Panc1 (cell line): Measurements from ENCODE around the gene LMOD1.

Source experiments
- CTCF ChIP-seq: fragments of 450-650 bp; IDR thresholded peaks from 2 replicates; pipeline ENCODE4 v1.5.1; 2017; ENCODE audit warnings: mild to moderate bottlenecking
- POLR2AphosphoS5 ChIP-seq: IDR thresholded peaks from 2 replicates; pipeline ENCODE4 v1.6.1; 2012; ENCODE audit warnings: mild to moderate bottlenecking, low read depth, low read length, moderate library complexity
- SIN3A ChIP-seq: IDR thresholded peaks from 2 replicates; pipeline ENCODE4 v1.6.1; 2012; ENCODE audit warnings: low read depth, mild to moderate bottlenecking, low read length, moderate library complexity, borderline replicate concordance; ENCODE audit not compliant: insufficient read depth
- TCF7L2 ChIP-seq: IDR thresholded peaks from 2 replicates; pipeline ENCODE4 v1.6.1; 2011; ENCODE audit warnings: mild to moderate bottlenecking, low read depth, low read length, inconsistent platforms
- TF ChIP-seq, protein P1 (sequence below), 2 experiments: IDR thresholded peaks; 2 replicates each; pipeline ENCODE4 v1.6.1; 2011 to 2012; ENCODE audit warnings: low read depth in 2 of 2, control low read depth in 1 of 2, low read length in 1 of 2, mild to moderate bottlenecking in 1 of 2, moderate library complexity in 1 of 2; ENCODE audit not compliant: insufficient read depth in 1 of 2

GRCh38 chr1:201898240-201898894 lies 48.0 kb downstream of the LMOD1 start:
- TF ChIP-seq CTCF (no peak), POLR2AphosphoS5 (no peak), SIN3A (no peak), TCF7L2 (no peak)
- TF ChIP-seq, protein P1, sequence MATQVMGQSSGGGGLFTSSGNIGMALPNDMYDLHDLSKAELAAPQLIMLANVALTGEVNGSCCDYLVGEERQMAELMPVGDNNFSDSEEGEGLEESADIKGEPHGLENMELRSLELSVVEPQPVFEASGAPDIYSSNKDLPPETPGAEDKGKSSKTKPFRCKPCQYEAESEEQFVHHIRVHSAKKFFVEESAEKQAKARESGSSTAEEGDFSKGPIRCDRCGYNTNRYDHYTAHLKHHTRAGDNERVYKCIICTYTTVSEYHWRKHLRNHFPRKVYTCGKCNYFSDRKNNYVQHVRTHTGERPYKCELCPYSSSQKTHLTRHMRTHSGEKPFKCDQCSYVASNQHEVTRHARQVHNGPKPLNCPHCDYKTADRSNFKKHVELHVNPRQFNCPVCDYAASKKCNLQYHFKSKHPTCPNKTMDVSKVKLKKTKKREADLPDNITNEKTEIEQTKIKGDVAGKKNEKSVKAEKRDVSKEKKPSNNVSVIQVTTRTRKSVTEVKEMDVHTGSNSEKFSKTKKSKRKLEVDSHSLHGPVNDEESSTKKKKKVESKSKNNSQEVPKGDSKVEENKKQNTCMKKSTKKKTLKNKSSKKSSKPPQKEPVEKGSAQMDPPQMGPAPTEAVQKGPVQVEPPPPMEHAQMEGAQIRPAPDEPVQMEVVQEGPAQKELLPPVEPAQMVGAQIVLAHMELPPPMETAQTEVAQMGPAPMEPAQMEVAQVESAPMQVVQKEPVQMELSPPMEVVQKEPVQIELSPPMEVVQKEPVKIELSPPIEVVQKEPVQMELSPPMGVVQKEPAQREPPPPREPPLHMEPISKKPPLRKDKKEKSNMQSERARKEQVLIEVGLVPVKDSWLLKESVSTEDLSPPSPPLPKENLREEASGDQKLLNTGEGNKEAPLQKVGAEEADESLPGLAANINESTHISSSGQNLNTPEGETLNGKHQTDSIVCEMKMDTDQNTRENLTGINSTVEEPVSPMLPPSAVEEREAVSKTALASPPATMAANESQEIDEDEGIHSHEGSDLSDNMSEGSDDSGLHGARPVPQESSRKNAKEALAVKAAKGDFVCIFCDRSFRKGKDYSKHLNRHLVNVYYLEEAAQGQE (IDR thresholded peaks at IDR 0.05; ENCODE audit: insufficient read depth in 1 of 2, low read depth in 2 of 2, low read length in 1 of 2), result no peak
